Stomach (tissue), 4 donors: Measurements from ENCODE around the gene CLDN11.

Experiments used
- CTCF ChIP-seq, 7 experiments: fragments of 450-650 bp in 4 of 7; fragments of 200-600 bp in 3 of 7; sonication (generic) in 3 of 7; IDR thresholded peaks; one replicate each; pipeline ENCODE4 v1.5.1; 2016 to 2019; ENCODE audit warnings: antibody characterized with exemption in 7 of 7, control low read depth in 2 of 7, mild to moderate bottlenecking in 1 of 7
- POLR2A ChIP-seq, 4 donors: fragments of 450-650 bp; IDR thresholded peaks; one replicate each; pipeline ENCODE4 v1.6.1; 2016; ENCODE audit warnings: antibody characterized with exemption in 4 of 4, control low read depth in 2 of 4, mild to moderate bottlenecking in 1 of 4, moderate library complexity in 1 of 4
- POLR2AphosphoS5 ChIP-seq, 3 donors: sonication (generic); formaldehyde crosslinking; IDR thresholded peaks; one replicate each; pipeline ENCODE4 v1.6.1; 2016; ENCODE audit warnings: antibody characterized with exemption in 3 of 3

- TF ChIP-seq CTCF (IDR thresholded peaks at IDR 0.05) (no peak), POLR2AphosphoS5 (IDR thresholded peaks at IDR 0.05) (no peak), POLR2A (IDR thresholded peaks at IDR 0.05) (no peak)
Observed at GRCh38 chr3:170419557-170420087, 954 bp downstream of the CLDN11 start.
